GM12865 (cell line): ENCODE measurements around the gene ZNF784.

Experiments
- DNase-seq: peaks from one replicate; pipeline ENCODE4 v3.0.0; 2010; ENCODE audit warnings: low read depth
- H3K4me3 ChIP-seq: 2 replicates; pipeline ENCODE4 v1.5.1; 2011; ENCODE audit warnings: mild to moderate bottlenecking, low read depth, low read length, control low read depth
- CTCF ChIP-seq: IDR thresholded peaks from 2 replicates; pipeline ENCODE4 v1.5.1; 2011; ENCODE audit warnings: low read length, control low read depth, low read depth, inconsistent platforms; ENCODE audit not compliant: insufficient read depth; ENCODE audit errors: missing control alignments

The ZNF784 gene

GRCh38 chr19:55606817-55607216, 17.5 kb downstream of the ZNF784 start:
- peak overlapping the region; percentile 90 for H3K4me3 ChIP-seq
- TF ChIP-seq CTCF, result no peak
- DNase-seq, result no peak

- no peak for TF ChIP-seq CTCF
- DNase-seq, result no peak
- peak overlapping the region; percentile 90 for H3K4me3 ChIP-seq
These were observed 17.9 kb downstream of the ZNF784 start for GRCh38 chr19:55606471-55606787.

GRCh38 chr19:55605637-55606470, 18.5 kb downstream of the ZNF784 start, which contains the start of gene ZNF865:
Gene ZNF865 (plus strand): TSS chr19:55605647. CDS start chr19:55613619, 7,972 bp downstream.
- peak within 1 kb of the TSS; percentile 90 for H3K4me3 ChIP-seq
- peak; percentile 90 for DNase-seq
- TF ChIP-seq CTCF, result peak; percentile 83

- DNase-seq, result peak; percentile 99
- no peak for TF ChIP-seq CTCF
- H3K4me3 ChIP-seq, result peak overlapping the region; percentile 90
These were observed 19.1 kb downstream of the ZNF784 start for GRCh38 chr19:55605207-55605636.

GRCh38 chr19:55603581-55604292, 20.6 kb downstream of the ZNF784 start:
- no peak overlapping the region; the same call in 1 of the 2 replicates for H3K4me3 ChIP-seq
- DNase-seq, result no peak
- TF ChIP-seq CTCF, result no peak

- no peak for DNase-seq
- no peak for TF ChIP-seq CTCF
- no peak overlapping the region for H3K4me3 ChIP-seq
These were observed 21.3 kb downstream of the ZNF784 start for GRCh38 chr19:55603115-55603514.
